OCI-LY3 (cell line): ENCODE data around the gene CRYBG1.

ENCODE experiments used
- H2AFZ ChIP-seq: fragments of 200-600, 300-600 bp; shearing (Covaris generic); 2 replicates; pipeline ENCODE4 v1.6.0; 2014; ENCODE audit warnings: antibody characterized with exemption, low read depth, low read length
- H3K27ac ChIP-seq: fragments of 200-600, 300-600 bp; sonication (generic); 2 replicates; pipeline ENCODE4 v1.5.1; 2014; ENCODE audit warnings: mild to moderate bottlenecking, low read length, moderate library complexity, mixed read lengths
- H3K27me3 ChIP-seq: fragments of 200-600, 300-600 bp; sonication (generic); 2 replicates; pipeline ENCODE4 v1.6.1; 2014; ENCODE audit warnings: low read depth, low read length, mixed read lengths
- H3K36me3 ChIP-seq: fragments of 200-600, 300-600 bp; sonication (generic); replicated peaks from 2 replicates; pipeline ENCODE3; 2014; ENCODE audit warnings: low read depth, low read length, mixed read lengths
- H3K4me1 ChIP-seq: fragments of 300-600, 200-600 bp; sonication (generic); 2 replicates; pipeline ENCODE4 v1.6.1; 2014; ENCODE audit warnings: low read length, mixed read lengths
- H3K4me2 ChIP-seq: fragments of 200-600, 300-600 bp; sonication (generic); 2 replicates; pipeline ENCODE4 v1.6.1; 2014; ENCODE audit warnings: low read length, mixed read lengths
- H3K4me3 ChIP-seq: fragments of 300-600, 200-600 bp; sonication (generic); 2 replicates; pipeline ENCODE4 v1.5.1; 2014; ENCODE audit warnings: antibody characterized with exemption, mild to moderate bottlenecking, low read length, moderate library complexity
- H3K79me2 ChIP-seq: fragments of 300-600, 200-600 bp; shearing (Covaris generic); 2 replicates; pipeline ENCODE4 v1.6.1; 2014; ENCODE audit warnings: mild to moderate bottlenecking, low read length, mixed read lengths
- H3K9ac ChIP-seq: fragments of 300-600, 200-600 bp; shearing (Covaris generic); 2 replicates; pipeline ENCODE4 v1.6.0; 2014; ENCODE audit warnings: mild to moderate bottlenecking, low read length, moderate library complexity
- H3K9me3 ChIP-seq: fragments of 200-600, 300-600 bp; shearing (Covaris generic); 2 replicates; pipeline ENCODE4 v1.6.1; 2014; ENCODE audit warnings: low read length, mixed read lengths; ENCODE audit not compliant: insufficient read depth
- H4K20me1 ChIP-seq: fragments of 200-600, 300-600 bp; sonication (generic); 2 replicates; pipeline ENCODE4 v1.6.1; 2016; ENCODE audit warnings: low read length, mixed read lengths; ENCODE audit not compliant: insufficient read depth
- CTCF ChIP-seq: fragments of 200-600, 300-600 bp; sonication (generic); IDR thresholded peaks from 2 replicates; pipeline ENCODE4 v1.5.1; 2014; ENCODE audit warnings: antibody characterized with exemption, low read length, low read depth
- EZH2phosphoT487 ChIP-seq: fragments of 200-600 bp; shearing (Covaris generic); IDR thresholded peaks from 2 replicates; pipeline ENCODE4 v1.6.1; 2018; ENCODE audit warnings: antibody characterized with exemption, mixed run types, low read depth

Gene CRYBG1

DNA sequence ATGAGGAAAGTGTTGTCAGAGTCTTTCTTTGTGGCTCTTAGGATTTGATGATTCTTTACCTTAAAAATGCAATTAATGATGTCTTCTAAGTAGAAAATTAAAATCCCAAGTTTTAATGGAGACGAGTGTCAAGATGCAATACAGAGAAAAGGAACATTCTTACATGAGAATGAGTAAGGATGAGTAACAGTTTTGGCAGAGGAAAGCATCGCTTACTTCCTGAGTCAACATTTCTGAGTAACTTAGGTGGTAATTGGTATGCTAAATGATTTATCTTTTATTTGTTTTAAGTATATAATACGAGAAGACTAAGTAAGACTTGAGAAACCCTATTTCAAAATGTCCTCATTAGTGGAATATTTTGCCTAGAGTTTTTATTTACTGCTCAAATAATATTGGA lies 167.5 kb downstream of the CRYBG1 start:
- H3K36me3 ChIP-seq: peaks cover 47% of the 10 kb centered on the region
- no peak overlapping the region for H3K9ac ChIP-seq
- H2AFZ ChIP-seq: no peak overlapping the region

GRCh38 chr6:106528521-106528920 lies 168.0 kb downstream of the CRYBG1 start:
- H2AFZ ChIP-seq: no peak overlapping the region
- H3K27ac ChIP-seq: no peak overlapping the region
- no peaks in the 10 kb centered on the region for H3K9me3 ChIP-seq
- H3K27me3 ChIP-seq: no peaks in the 10 kb centered on the region
- peaks cover 53% of the 10 kb centered on the region for H3K4me1 ChIP-seq
- no peak overlapping the region for H3K4me3 ChIP-seq
- peaks cover 59% of the 10 kb centered on the region for H3K79me2 ChIP-seq
- H3K4me2 ChIP-seq: no peak overlapping the region
- H3K9ac ChIP-seq: no peak overlapping the region
- H4K20me1 ChIP-seq: no peaks in the 10 kb centered on the region
- H3K36me3 ChIP-seq: peaks cover 50% of the 10 kb centered on the region
- TF ChIP-seq EZH2phosphoT487 (no peak), CTCF (no peak)

More for the DNA sequence above, 167.5 kb downstream of the CRYBG1 start:
- Histone ChIP-seq H3K27ac (no peak overlapping the region), H3K4me3 (no peak overlapping the region), H3K27me3 (no peaks in the 10 kb centered on the region), H3K4me1 (peaks cover 51% of the 10 kb centered on the region), H4K20me1 (no peaks in the 10 kb centered on the region), H3K9me3 (no peaks in the 10 kb centered on the region), H3K79me2 (peaks cover 59% of the 10 kb centered on the region), H3K4me2 (no peak overlapping the region)
- TF ChIP-seq CTCF: no peak
- TF ChIP-seq EZH2phosphoT487: no peak

- Histone ChIP-seq H3K36me3 (peaks cover 53% of the 10 kb centered on the region), H2AFZ (no peak overlapping the region), H3K9me3 (no peaks in the 10 kb centered on the region), H4K20me1 (no peaks in the 10 kb centered on the region), H3K27me3 (no peaks in the 10 kb centered on the region), H3K27ac (no peak overlapping the region), H3K4me2 (no peak overlapping the region), H3K4me3 (no peak overlapping the region), H3K4me1 (peaks cover 53% of the 10 kb centered on the region), H3K79me2 (peaks cover 53% of the 10 kb centered on the region), H3K9ac (no peak overlapping the region)
- TF ChIP-seq CTCF: no peak
Measured at GRCh38 chr6:106529438-106529837, 168.9 kb downstream of the CRYBG1 start.

DNA sequence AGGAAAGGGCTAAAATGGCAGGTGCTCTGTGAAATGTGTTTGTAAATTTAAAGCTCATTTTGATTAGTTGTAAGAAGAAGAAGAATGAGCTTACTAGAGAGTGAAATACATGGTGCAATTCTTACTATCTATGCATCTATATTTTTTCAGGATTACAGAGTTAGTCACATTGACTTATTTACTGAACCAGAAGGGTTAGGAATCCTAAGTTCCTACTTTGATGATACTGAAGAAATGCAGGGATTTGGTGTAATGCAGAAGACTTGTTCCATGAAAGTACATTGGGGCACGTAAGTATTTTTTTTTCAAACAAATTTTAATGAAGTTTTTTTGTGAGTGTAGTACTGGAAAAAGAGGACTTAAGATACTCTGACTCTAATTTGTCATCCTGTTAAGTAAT lies 169.5 kb downstream of the CRYBG1 start:
- Histone ChIP-seq H3K9me3 (no peaks in the 10 kb centered on the region), H2AFZ (no peak overlapping the region), H3K36me3 (peaks cover 53% of the 10 kb centered on the region), H3K4me3 (no peak overlapping the region), H3K79me2 (peaks cover 48% of the 10 kb centered on the region), H3K9ac (no peak overlapping the region), H3K4me2 (no peak overlapping the region), H4K20me1 (no peaks in the 10 kb centered on the region), H3K27me3 (no peaks in the 10 kb centered on the region), H3K27ac (no peak overlapping the region), H3K4me1 (peaks cover 54% of the 10 kb centered on the region)
- TF ChIP-seq EZH2phosphoT487: no peak
- TF ChIP-seq CTCF: no peak
